Neural progenitor cell (in vitro differentiated cells): Measurements from ENCODE around the gene HDAC7. TPM values are rescaled to one million over a fixed set of nuclear protein-coding genes. Genes with fewer than 3 reads are reported as not detected.

ENCODE experiments used
- DNase-seq: peaks from one replicate; pipeline ENCODE4 v3.0.0-alpha.2; 2016; ENCODE audit warnings: low spot score
- H2AFZ ChIP-seq: fragments of 200-600 bp; sonication (generic); replicated peaks from 2 replicates; pipeline ENCODE4 v1.6.1; 2016; ENCODE audit warnings: antibody characterized with exemption
- H3F3A ChIP-seq: fragments of 200-600 bp; sonication (generic); 2 replicates; pipeline ENCODE4 v1.6.1; 2016; ENCODE audit warnings: antibody characterized with exemption, low read depth
- H3K27ac ChIP-seq: fragments of 200-600 bp; sonication (generic); 2 replicates; pipeline ENCODE4 v1.5.1; 2016; ENCODE audit warnings: mild to moderate bottlenecking
- H3K27me3 ChIP-seq: fragments of 200-600 bp; sonication (generic); 2 replicates; pipeline ENCODE4 v1.6.1; 2016; ENCODE audit warnings: mild to moderate bottlenecking, moderate library complexity
- H3K36me3 ChIP-seq: fragments of 200-600 bp; sonication (generic); 2 replicates; pipeline ENCODE4 v1.5.1; 2016
- H3K4me1 ChIP-seq: fragments of 200-600 bp; sonication (generic); 2 replicates; pipeline ENCODE4 v1.6.1; 2016; ENCODE audit warnings: mixed run types
- H3K4me2 ChIP-seq: fragments of 200-600 bp; sonication (generic); 2 replicates; pipeline ENCODE4 v1.6.1; 2016
- H3K4me3 ChIP-seq: fragments of 200-600 bp; sonication (generic); 2 replicates; pipeline ENCODE4 v1.5.1; 2016
- H3K79me2 ChIP-seq: fragments of 200-600 bp; sonication (generic); 2 replicates; pipeline ENCODE4 v1.6.1; 2016; ENCODE audit warnings: low read depth
- H3K9ac ChIP-seq: fragments of 200-600 bp; sonication (generic); 2 replicates; pipeline ENCODE4 v1.6.1; 2016
- H3K9me3 ChIP-seq: fragments of 200-600 bp; sonication (generic); 2 replicates; pipeline ENCODE4 v1.5.1; 2016; ENCODE audit warnings: low read depth
- H4K20me1 ChIP-seq: fragments of 200-600 bp; sonication (generic); 2 replicates; pipeline ENCODE4 v1.6.1; 2016; ENCODE audit warnings: low read depth
- H3K27ac Mint-ChIP-seq: 3 replicates; pipeline ENCODE4 v1.8.0; 2021; ENCODE audit warnings: mixed read lengths
- H3K27me3 Mint-ChIP-seq: 2 replicates; pipeline ENCODE4 v1.8.0; 2022; ENCODE audit warnings: low read depth, mild to moderate bottlenecking, inconsistent platforms, moderate library complexity, mixed read lengths; ENCODE audit not compliant: insufficient read depth
- H3K36me3 Mint-ChIP-seq: 3 replicates; pipeline ENCODE4 v1.8.0; 2021; ENCODE audit warnings: mixed read lengths
- H3K4me1 Mint-ChIP-seq: 3 replicates; pipeline ENCODE4 v1.8.0; 2021; ENCODE audit warnings: mixed read lengths
- H3K4me3 Mint-ChIP-seq: 3 replicates; pipeline ENCODE4 v1.8.0; 2021; ENCODE audit warnings: mild to moderate bottlenecking, moderate library complexity, mixed read lengths
- H3K9me3 Mint-ChIP-seq: 3 replicates; pipeline ENCODE4 v1.8.0; 2020; ENCODE audit warnings: mixed read lengths
- EZH2 ChIP-seq: fragments of 200-600 bp; sonication (generic); IDR thresholded peaks from 2 replicates; pipeline ENCODE4 v1.6.1; 2017; ENCODE audit warnings: antibody characterized with exemption, mild to moderate bottlenecking, moderate library complexity
- EZH2phosphoT487 ChIP-seq: fragments of 200-600 bp; sonication (generic); IDR thresholded peaks from 2 replicates; pipeline ENCODE4 v1.6.1; 2017; ENCODE audit warnings: antibody characterized with exemption
- total RNA-seq: library from RNA; depleted of rRNA; stranded (reverse); fragments of >200 nt; gene quantifications from 2 replicates; pipeline ENCODE4 v1.2.3, GENCODE V29; 2015; ENCODE audit warnings: low replicate concordance
- TF ChIP-seq, protein P1 (sequence below): fragments of 200-600 bp; sonication (generic); IDR thresholded peaks from 2 replicates; pipeline ENCODE4 v1.5.1; 2017; ENCODE audit warnings: antibody characterized with exemption, mild to moderate bottlenecking

HDAC7 gene
- total RNA-seq, 1 donor from 2014 or later, result 7.2 TPM

DNA sequence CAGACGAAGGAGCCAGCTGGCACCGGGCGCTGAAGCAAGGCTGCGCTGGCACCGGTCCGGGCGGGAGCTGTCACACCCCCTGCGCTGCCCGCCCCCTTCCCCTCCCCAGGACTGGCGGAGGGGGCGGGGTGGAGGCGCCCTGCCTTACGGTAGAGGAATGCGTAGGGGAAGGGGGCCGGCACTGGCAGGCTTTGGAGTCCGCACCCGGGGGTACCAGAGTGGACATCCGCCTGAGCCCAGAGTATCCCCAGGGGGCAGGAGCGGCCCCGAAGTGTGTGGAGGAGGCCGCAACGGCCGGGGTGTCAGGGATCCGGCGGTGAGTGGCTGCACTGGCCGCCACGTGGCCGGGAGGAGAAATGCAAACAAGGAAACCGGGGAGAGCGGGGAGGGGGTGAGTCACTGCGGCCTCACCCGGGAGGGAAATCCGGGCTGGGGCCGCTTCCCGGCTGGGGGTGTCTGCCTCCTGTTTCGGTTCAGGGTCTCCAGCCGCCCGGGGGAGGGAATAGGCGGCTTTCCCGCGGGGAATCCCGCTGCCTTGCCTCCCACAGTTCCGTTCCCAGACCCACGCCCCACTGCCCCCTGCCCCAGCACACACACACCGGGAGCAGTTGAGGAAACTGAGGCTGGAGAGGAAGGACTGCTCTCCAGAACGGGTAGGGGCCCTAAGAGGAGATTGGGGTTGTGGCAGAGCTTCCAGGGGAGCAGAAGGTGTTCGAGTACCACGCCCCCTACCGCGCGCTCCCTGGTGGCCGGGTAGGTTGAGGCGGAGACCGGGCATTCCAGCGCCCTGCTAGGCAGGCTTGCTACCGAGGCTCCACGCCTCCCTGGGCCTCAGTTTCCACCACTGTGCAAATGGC, 60.6 kb downstream of the HDAC7 start, which contains the start of gene RAPGEF3:
RAPGEF3 (minus strand) TSS at position 47 of the 857 bp plus-strand sequence. CDS start 324 bp downstream, outside the sequence.
- Mint-ChIP-seq H3K36me3 (no peaks in the 10 kb centered on the region), H3K4me3 (peak within 1 kb of the TSS; percentile 79), H3K27me3 (peaks cover 11% of the 10 kb centered on the region), H3K27ac (no peak within 1 kb of the TSS), H3K4me1 (peaks cover 44% of the 10 kb centered on the region), H3K9me3 (no peaks in the 10 kb centered on the region)
- H3K36me3 ChIP-seq, result no peaks in the 10 kb centered on the region
- no peak within 1 kb of the TSS for H3K9ac ChIP-seq
- peaks cover 14% of the 10 kb centered on the region for H3K27me3 ChIP-seq
- no peaks in the 10 kb centered on the region for H3K79me2 ChIP-seq
- DNase-seq, result peak; percentile 87
- H2AFZ ChIP-seq, result peak within 1 kb of the TSS; percentile 77
- H3K4me2 ChIP-seq, result peak within 1 kb of the TSS; percentile 84
- H3K27ac ChIP-seq, result no peak within 1 kb of the TSS
- peaks cover 16% of the 10 kb centered on the region for H3F3A ChIP-seq
- peaks cover 20% of the 10 kb centered on the region for H3K4me1 ChIP-seq
- peak within 1 kb of the TSS; percentile 62 for H3K4me3 ChIP-seq
- H3K9me3 ChIP-seq, result no peaks in the 10 kb centered on the region
- TF ChIP-seq EZH2phosphoT487 (no peak), EZH2 (peak; percentile 62)
- TF ChIP-seq, protein P1, sequence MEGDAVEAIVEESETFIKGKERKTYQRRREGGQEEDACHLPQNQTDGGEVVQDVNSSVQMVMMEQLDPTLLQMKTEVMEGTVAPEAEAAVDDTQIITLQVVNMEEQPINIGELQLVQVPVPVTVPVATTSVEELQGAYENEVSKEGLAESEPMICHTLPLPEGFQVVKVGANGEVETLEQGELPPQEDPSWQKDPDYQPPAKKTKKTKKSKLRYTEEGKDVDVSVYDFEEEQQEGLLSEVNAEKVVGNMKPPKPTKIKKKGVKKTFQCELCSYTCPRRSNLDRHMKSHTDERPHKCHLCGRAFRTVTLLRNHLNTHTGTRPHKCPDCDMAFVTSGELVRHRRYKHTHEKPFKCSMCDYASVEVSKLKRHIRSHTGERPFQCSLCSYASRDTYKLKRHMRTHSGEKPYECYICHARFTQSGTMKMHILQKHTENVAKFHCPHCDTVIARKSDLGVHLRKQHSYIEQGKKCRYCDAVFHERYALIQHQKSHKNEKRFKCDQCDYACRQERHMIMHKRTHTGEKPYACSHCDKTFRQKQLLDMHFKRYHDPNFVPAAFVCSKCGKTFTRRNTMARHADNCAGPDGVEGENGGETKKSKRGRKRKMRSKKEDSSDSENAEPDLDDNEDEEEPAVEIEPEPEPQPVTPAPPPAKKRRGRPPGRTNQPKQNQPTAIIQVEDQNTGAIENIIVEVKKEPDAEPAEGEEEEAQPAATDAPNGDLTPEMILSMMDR, result peak; percentile 48
- no peaks in the 10 kb centered on the region for H4K20me1 ChIP-seq

DNA sequence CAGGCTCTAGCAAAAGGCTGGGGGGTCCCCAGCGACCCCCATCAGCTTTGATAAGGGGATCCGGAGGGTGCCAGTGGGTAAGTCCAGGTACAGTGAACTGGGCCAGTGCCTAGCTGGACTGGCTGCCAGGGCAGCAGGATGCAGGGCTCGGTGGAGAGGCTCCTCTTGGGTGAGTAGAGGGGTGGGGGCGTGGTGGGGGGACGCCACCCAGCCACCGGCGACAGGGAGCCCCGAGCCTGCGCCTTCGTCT, 61.2 kb downstream of the HDAC7 start:
- Mint-ChIP-seq H3K9me3 (no peaks in the 10 kb centered on the region), H3K4me1 (peaks cover 42% of the 10 kb centered on the region), H3K4me3 (peak overlapping the region; percentile 79), H3K27ac (no peak overlapping the region), H3K36me3 (no peaks in the 10 kb centered on the region), H3K27me3 (peaks cover 11% of the 10 kb centered on the region)
- Histone ChIP-seq H3K27me3 (peaks cover 14% of the 10 kb centered on the region), H3K9me3 (no peaks in the 10 kb centered on the region), H3K9ac (no peak overlapping the region), H2AFZ (peak overlapping the region; percentile 77), H3K4me3 (peak overlapping the region; percentile 62), H3K36me3 (no peaks in the 10 kb centered on the region), H3K79me2 (no peaks in the 10 kb centered on the region), H4K20me1 (no peaks in the 10 kb centered on the region), H3F3A (peaks cover 16% of the 10 kb centered on the region), H3K27ac (no peak overlapping the region), H3K4me2 (peak overlapping the region; percentile 84), H3K4me1 (peaks cover 24% of the 10 kb centered on the region)
- no peak for DNase-seq
- no peak for TF ChIP-seq EZH2
- no peak for TF ChIP-seq EZH2phosphoT487
- TF ChIP-seq, protein P1, result no peak

DNA sequence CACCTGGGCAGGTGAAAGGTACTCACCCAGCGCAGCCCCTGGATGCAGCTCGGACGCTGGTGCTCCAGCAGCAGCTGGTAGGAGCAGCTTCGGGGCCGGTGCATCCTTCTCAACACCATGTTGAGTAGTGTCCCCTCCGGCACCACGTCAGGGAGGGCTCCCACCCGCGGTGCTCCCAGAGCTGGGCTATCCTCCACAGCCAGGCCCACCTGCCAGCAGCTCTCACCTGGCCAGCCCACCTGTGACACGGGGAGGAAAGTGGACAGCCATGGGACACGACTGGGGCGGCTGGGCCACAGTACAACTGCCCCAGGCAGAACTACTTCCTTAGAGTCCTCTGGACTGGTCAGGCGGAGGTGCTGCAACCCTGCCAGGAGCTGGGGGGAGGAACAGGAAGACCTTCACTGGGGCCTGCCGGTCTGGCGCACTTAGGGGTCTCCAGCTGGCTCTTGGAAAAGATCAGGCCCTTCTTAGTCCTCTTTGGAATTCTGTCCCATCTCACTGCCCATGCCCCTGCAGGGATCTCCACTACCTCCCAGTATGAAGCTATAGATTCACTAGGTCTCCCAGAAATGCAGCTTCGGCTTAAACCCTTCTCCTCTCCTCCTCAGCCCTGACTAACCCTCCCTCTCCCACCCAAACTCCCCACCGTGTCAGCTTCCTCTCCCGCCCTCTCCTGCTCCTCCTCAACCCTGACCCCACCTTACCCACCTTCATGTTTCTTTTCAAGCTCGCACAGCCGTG, 61.7 kb downstream of the HDAC7 start:
- H3K9me3 ChIP-seq, result no peaks in the 10 kb centered on the region
- no peaks in the 10 kb centered on the region for H3K36me3 ChIP-seq
- H3K4me2 ChIP-seq, result peak overlapping the region; percentile 84
- peaks cover 14% of the 10 kb centered on the region for H3K27me3 ChIP-seq
- H4K20me1 ChIP-seq, result no peaks in the 10 kb centered on the region
- no peak overlapping the region for H3K9ac ChIP-seq
- H3K27ac ChIP-seq, result no peak overlapping the region
- Mint-ChIP-seq H3K36me3 (no peaks in the 10 kb centered on the region), H3K9me3 (no peaks in the 10 kb centered on the region), H3K4me3 (peak overlapping the region; percentile 79), H3K27ac (no peak overlapping the region), H3K4me1 (peaks cover 39% of the 10 kb centered on the region), H3K27me3 (peaks cover 11% of the 10 kb centered on the region)
- peak overlapping the region; percentile 62 for H3K4me3 ChIP-seq
- H2AFZ ChIP-seq, result peak overlapping the region; percentile 77
- peaks cover 27% of the 10 kb centered on the region for H3K4me1 ChIP-seq
- H3F3A ChIP-seq, result peaks cover 16% of the 10 kb centered on the region
- peak; percentile 21 for DNase-seq
- no peak for TF ChIP-seq EZH2phosphoT487
- no peak for TF ChIP-seq EZH2
- TF ChIP-seq, protein P1, result no peak
- no peaks in the 10 kb centered on the region for H3K79me2 ChIP-seq
